ENCODE results near the gene EYA4.

GRCh38 chr6:133503336-133503729 lies 262.2 kb downstream of the EYA4 start:
- no peak for TF ChIP-seq CTCF (IDR thresholded peaks at IDR 0.05)
- no peak for TF ChIP-seq POLR2A (IDR thresholded peaks at IDR 0.05)

Data from esophagus squamous epithelium (tissue), 4 donors.